HepG2 (cell line): ENCODE data around the gene RTBDN. TPM values are rescaled to one million over a fixed set of nuclear protein-coding genes. Genes with fewer than 3 reads are reported as not detected.

Experiments used
- BATF2 ChIP-seq: sonication (generic); formaldehyde crosslinking; IDR thresholded peaks from 2 replicates; pipeline ENCODE4 v1.8.0; 2022; ENCODE audit warnings: mild to moderate bottlenecking, missing genetic modification reagents, moderate library complexity
- GMEB1 ChIP-seq: sonication (generic); formaldehyde crosslinking; IDR thresholded peaks from 2 replicates; pipeline ENCODE4 v1.5.1; 2020; ENCODE audit warnings: missing genetic modification reagents, mild to moderate bottlenecking, borderline replicate concordance
- HDAC6 ChIP-seq: fragments of 200-600 bp; sonication (generic); IDR thresholded peaks from 2 replicates; pipeline ENCODE4 v1.7.0; 2017; ENCODE audit warnings: mild to moderate bottlenecking, antibody characterized with exemption, low read length, low read depth
- MED1 ChIP-seq: sonication (generic); formaldehyde crosslinking; IDR thresholded peaks from 2 replicates; pipeline ENCODE4 v1.4.0; 2020; ENCODE audit warnings: missing genetic modification reagents
- NONO ChIP-seq, 2 experiments: fragments of 450-650 bp in 1 of 2; sonication (generic) in 1 of 2; formaldehyde crosslinking in 1 of 2; IDR thresholded peaks in 1 of 2; conservative IDR thresholded peaks in 1 of 2; 2 replicates each; pipeline versions ENCODE4 v1.6.1 to v1.8.0; 2017 to 2022; ENCODE audit warnings: mild to moderate bottlenecking in 1 of 2, missing genetic modification reagents in 1 of 2, moderate library complexity in 1 of 2
- SPEN ChIP-seq: sonication (generic); formaldehyde crosslinking; IDR thresholded peaks from 2 replicates; pipeline ENCODE4 v1.5.1; 2020; ENCODE audit warnings: low read depth, mild to moderate bottlenecking, missing genetic modification reagents
- ZFYVE20 ChIP-seq: sonication (generic); formaldehyde crosslinking; IDR thresholded peaks from 2 replicates; pipeline ENCODE4 v1.8.0; 2023; ENCODE audit warnings: low read depth, mild to moderate bottlenecking, moderate library complexity, missing genetic modification reagents, borderline replicate concordance
- ZNF589 ChIP-seq: sonication (generic); formaldehyde crosslinking; conservative IDR thresholded peaks from 2 replicates; pipeline ENCODE4 v1.8.0; 2022; ENCODE audit warnings: mild to moderate bottlenecking, moderate library complexity, missing genetic modification reagents
- ZNF646 ChIP-seq: sonication (generic); formaldehyde crosslinking; IDR thresholded peaks from 2 replicates; pipeline ENCODE4 v1.9.0; 2021; ENCODE audit warnings: mild to moderate bottlenecking, missing genetic modification reagents
- polyA plus RNA-seq, 8 experiments: library from polyadenylated mRNA; depleted of rRNA in 3 of 8; stranded (reverse) in 7 of 8; unstranded in 1 of 8; fragments of >200 nt; fragmentation: Illumina TruSeq in 4 of 8; extraction: Trizol in 4 of 8; gene quantifications; 2 replicates each; pipeline versions ENCODE4 v1.2.1 to v1.2.3, GENCODE V29; 2011 to 2016; ENCODE audit warnings: low read depth in 4 of 8, missing spikeins in 1 of 8, mixed read lengths in 1 of 8; ENCODE audit not compliant: insufficient read depth in 1 of 8
- total RNA-seq, 5 experiments: library from RNA; depleted of rRNA; stranded (reverse); fragments of >200 nt; fragmentation: Illumina TruSeq; extraction: Trizol; gene quantifications; 2 replicates each; pipeline ENCODE4 v1.2.3, GENCODE V29; 2016; ENCODE audit warnings: low read depth in 1 of 5

Gene RTBDN
- total and polyA plus RNA-seq, 2 of the 13 experiments (the other 11 are each of a cell fraction or from before 2014, with no cell fraction given): 0.27 to 0.48 TPM

GRCh38 chr19:12784394-12784870 is 49.9 kb downstream of the RTBDN start (continued):
- TF ChIP-seq ZNF646 (CRISPR knock-in tag) (peak; percentile 70), NONO (IDR thresholded peaks at IDR 0.05) (no peak), NONO (CRISPR knock-in tag; conservative IDR thresholded peaks at IDR 0.05) (0 out of 2 replicates have a peak, but pooled peaks have one; percentile 41), ZFYVE20 (CRISPR knock-in tag) (no peak), MED1 (CRISPR knock-in tag) (no peak), ZNF589 (CRISPR knock-in tag) (0 out of 2 replicates have a peak, but pooled peaks have one; percentile 46), SPEN (CRISPR knock-in tag) (0 out of 2 replicates have a peak, but pooled peaks have one; percentile 21), BATF2 (CRISPR knock-in tag) (0 out of 2 replicates have a peak, but pooled peaks have one; percentile 40), GMEB1 (no peak), HDAC6 (no peak)
